Activated CD8-positive, alpha-beta T cell treated with anti-CD3 and anti-CD28 coated beads, Interleukin-2, amount 10 ng/mL, durations not matched to agents 7 days and 5 days (primary cell): ENCODE measurements around the gene ABCD3. TPM values are rescaled to one million over a fixed set of nuclear protein-coding genes. Genes with fewer than 3 reads are reported as not detected.
"Not testable (repeated sequence)": the region's sequence is repeated elsewhere in the genome, so short reads cannot be mapped to it uniquely, and the experiment has no call there.

Source experiments
- ATAC-seq: fragments of 150-1000 bp; cut with Tn5 transposase; one replicate; pipeline ENCODE4 v1.10.0; 2021; ENCODE audit warnings: moderate library complexity
- CTCF ChIA-PET: fragments of 350-600 bp; sonication (Branson Sonifier 250); formaldehyde crosslinking; loops from one replicate; lab custom pipeline; 2021; ENCODE audit warnings: antibody characterized with exemption; lab: Charles Lee
- POLR2A ChIA-PET: fragments of 350-600 bp; sonication (Branson Sonifier 250); formaldehyde crosslinking; loops from one replicate; lab custom pipeline; 2021; ENCODE audit warnings: antibody characterized with exemption; lab: Charles Lee
- DNase-seq: peaks from one replicate; pipeline ENCODE4 v3.0.0-alpha.2; 2020
- H3K27ac Mint-ChIP-seq: one replicate; pipeline ENCODE4 v1.8.0; 2021; ENCODE audit warnings: mild to moderate bottlenecking, mixed read lengths
- H3K27me3 Mint-ChIP-seq: one replicate; pipeline ENCODE4 v1.8.0; 2021; ENCODE audit warnings: low read depth, mixed read lengths
- H3K36me3 Mint-ChIP-seq: one replicate; pipeline ENCODE4 v1.8.0; 2021; ENCODE audit warnings: low read depth, mixed read lengths
- H3K4me1 Mint-ChIP-seq: one replicate; pipeline ENCODE4 v1.8.0; 2021; ENCODE audit warnings: low read depth, mixed read lengths
- H3K4me3 Mint-ChIP-seq: one replicate; pipeline ENCODE4 v1.8.0; 2021; ENCODE audit warnings: mild to moderate bottlenecking, mixed read lengths
- H3K9me3 Mint-ChIP-seq: one replicate; pipeline ENCODE4 v1.8.0; 2022; ENCODE audit warnings: mixed read lengths; ENCODE audit not compliant: insufficient read depth
- total RNA-seq, 2 experiments: library from RNA; stranded (reverse); gene quantifications; one replicate each; pipeline ENCODE4 v1.2.3, GENCODE V29; 2021

ABCD3 gene
- total RNA-seq, 2 experiments from 2014 or later, result 25.0 to 25.2 TPM

DNA sequence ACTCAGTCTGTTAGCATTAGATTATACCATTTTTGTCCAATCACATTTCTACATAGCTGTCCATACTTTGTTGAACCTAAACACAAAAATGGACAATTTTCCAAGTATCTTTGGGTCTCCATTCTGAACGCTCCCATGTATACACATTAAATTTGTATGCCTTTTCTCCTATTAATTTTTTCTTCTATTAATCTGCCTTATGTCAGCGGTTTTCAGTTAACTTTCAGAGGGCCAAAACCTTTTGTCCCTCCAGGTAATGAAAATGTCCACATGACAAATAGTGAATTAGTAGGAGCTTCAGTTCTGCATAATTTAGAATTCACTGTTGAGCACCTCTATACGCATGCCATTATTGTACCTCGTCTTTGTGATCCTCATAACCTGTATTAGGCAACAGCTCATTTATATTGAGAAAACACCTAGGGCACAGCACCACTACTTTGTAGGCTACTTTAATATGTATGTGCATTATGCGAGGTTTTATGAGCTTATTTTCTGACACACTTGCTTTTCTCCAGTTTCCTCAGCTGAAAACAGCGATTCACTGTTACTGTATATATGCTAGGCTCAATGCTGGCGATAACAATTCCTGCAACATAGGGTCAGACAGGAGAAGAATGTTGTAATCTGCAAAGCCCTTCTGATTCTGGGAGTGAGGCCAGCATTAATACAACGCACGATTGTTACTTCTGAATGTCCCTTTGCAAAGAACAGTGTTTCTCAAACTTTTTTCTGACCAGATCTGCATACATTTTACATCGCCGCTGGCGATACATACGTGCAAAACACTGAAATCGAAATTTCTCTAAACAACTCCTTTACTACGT is 1.1 kb upstream of the ABCD3 start:
- Mint-ChIP-seq H3K4me1 (peaks cover 24% of the 10 kb centered on the region), H3K4me3 (no peak overlapping the region), H3K27ac (no peak overlapping the region), H3K27me3 (peaks cover 13% of the 10 kb centered on the region), H3K36me3 (no peaks in the 10 kb centered on the region), H3K9me3 (no peaks in the 10 kb centered on the region)
- ChIA-PET CTCF (interaction anchor here (1.1 to 1.2 kb wide), 2 partner anchors 30 to 377 kb away, joined by 3 read pairs; no protein-coding TSS in a partner anchor), POLR2A (interaction anchor here (0.5 to 1.0 kb wide), 4 partner anchors 9 to 387 kb away, joined by 3 to 4 read pairs (median 4); no protein-coding TSS in a partner anchor)
- ATAC-seq (no peak), DNase-seq (no peak)

DNA sequence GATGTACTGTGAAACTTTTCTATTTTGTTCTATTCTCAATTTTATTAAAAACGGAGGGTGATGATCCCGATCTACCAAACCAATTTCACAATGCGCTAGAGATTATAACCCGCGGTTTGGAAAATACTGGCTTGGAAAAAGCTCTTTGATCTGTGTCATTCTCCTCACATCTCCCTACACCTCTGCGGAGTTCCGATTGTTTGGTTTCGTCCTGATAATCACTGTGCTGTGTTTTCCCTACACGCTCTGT is 536 bp upstream of the ABCD3 start:
- H3K27me3 Mint-ChIP-seq, result peaks cover 13% of the 10 kb centered on the region
- DNase-seq, result no peak
- POLR2A ChIA-PET, result interaction anchor here (0.5 to 1.0 kb wide), 4 partner anchors 8 to 388 kb away, joined by 3 to 4 read pairs (median 4); no protein-coding TSS in a partner anchor
- H3K9me3 Mint-ChIP-seq, result no peaks in the 10 kb centered on the region
- CTCF ChIA-PET, result interaction anchor here (1.1 kb wide), 1 partner anchor 30 kb away, joined by 3 read pairs; no protein-coding TSS in a partner anchor
- H3K4me1 Mint-ChIP-seq, result peaks cover 24% of the 10 kb centered on the region
- H3K27ac Mint-ChIP-seq, result no peak overlapping the region
- no peak for ATAC-seq
- H3K4me3 Mint-ChIP-seq, result no peak overlapping the region
- no peaks in the 10 kb centered on the region for H3K36me3 Mint-ChIP-seq

DNA sequence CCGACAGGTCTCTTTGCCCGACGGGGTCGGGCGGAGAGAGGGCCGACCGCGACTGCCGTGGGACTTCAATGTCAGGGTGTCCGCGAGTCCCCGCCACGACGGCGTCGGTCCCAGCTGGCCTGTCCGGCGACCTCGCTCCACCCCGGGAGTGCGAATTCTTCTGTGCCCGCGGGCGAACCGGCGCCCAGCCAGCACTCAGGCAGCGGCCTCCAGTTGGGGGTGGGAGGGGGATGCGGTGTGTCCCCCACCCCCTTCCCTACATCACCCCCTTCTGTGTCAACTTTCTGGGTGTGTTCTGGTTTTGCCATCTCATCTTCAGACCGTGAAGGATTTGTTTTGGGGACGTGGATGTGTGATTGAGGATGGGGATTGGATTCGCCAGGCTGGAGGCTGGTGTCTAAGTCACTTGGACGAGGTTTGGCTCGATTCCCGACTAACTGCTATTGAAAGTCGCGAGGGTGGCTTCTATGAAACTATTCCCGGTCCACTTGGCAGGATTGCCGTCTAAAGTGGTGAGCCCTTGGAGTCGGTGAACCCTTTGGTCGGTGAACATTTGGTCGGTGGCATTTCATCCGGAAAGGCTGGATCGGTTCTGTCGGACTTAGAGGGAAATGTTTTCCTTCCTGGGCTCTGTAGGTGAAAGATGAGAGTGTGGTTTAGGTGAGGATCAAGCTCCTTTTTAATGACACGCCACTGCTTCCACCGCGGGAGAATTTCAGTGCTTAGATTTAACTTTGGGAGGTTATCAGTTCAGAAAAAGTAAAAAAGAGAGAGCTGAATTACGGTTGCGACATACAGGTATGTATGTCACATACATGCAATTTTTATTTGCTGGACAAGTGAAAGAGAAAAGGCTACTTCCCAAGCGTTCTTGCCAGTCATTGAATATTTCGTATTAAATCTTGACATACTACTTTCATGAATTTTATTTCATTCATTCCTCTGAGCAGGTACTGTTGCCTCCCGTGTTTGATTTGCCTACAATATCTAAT is 771 bp downstream of the ABCD3 start:
- Mint-ChIP-seq H3K27ac (peak overlapping the region; percentile 79), H3K4me1 (peaks cover 24% of the 10 kb centered on the region), H3K36me3 (no peaks in the 10 kb centered on the region), H3K9me3 (no peaks in the 10 kb centered on the region), H3K4me3 (no peak overlapping the region), H3K27me3 (peaks cover 11% of the 10 kb centered on the region)
- ChIA-PET POLR2A (interaction anchor here (0.6 to 1.0 kb wide), 2 partner anchors 97 to 389 kb away, joined by 3 to 4 read pairs; no protein-coding TSS in a partner anchor), CTCF (no interaction called here)
- ATAC-seq (no peak), DNase-seq (peak; percentile 28)

- no peak overlapping the region for H3K27ac Mint-ChIP-seq
- CTCF ChIA-PET, result interaction anchor here (1.0 kb wide), 1 partner anchor 42 kb away, joined by 4 read pairs; no protein-coding TSS in a partner anchor
- POLR2A ChIA-PET, result no interaction called here
- peaks cover 3% of the 10 kb centered on the region for H3K36me3 Mint-ChIP-seq
- DNase-seq, result no peak
- H3K9me3 Mint-ChIP-seq, result no peaks in the 10 kb centered on the region
- H3K27me3 Mint-ChIP-seq, result peaks cover 5% of the 10 kb centered on the region
- H3K4me1 Mint-ChIP-seq, result peaks cover 33% of the 10 kb centered on the region
- ATAC-seq, result no peak
- no peak overlapping the region for H3K4me3 Mint-ChIP-seq
Observed at GRCh38 chr1:94422115-94422820, 4.1 kb downstream of the ABCD3 start.

DNA sequence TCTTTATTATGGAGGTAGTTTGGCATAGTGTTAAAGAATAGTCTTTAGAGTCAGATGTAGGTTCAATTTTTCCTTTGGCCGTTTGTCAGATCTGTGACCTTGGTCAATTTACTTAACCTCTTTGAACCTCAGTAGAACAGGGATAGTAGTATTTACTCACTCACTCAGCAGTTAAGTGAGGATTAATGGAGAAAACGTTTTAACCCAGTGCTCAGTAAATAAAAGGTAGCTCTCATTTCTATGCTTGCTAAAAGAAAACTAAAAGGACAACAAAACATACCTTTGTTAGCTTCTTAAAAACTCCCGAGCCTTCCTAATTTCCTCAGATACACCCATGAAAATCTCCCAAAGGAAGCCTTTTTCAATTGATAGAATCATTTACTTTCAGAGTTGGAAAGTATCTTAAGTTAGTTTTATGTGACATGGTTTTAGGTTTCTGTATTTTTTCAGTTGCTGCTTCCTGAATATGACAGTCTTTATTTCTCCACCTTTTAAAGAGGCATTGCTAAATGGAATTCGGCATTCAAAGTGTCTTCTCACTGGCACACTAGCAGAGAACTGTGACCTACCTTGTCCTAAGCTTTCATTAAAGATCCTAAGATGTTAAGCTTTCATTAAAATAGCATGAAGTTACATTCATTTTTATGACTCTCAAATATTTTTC is 7.8 kb downstream of the ABCD3 start:
- Mint-ChIP-seq H3K4me1 (peaks cover 22% of the 10 kb centered on the region), H3K9me3 (no peaks in the 10 kb centered on the region), H3K36me3 (peaks cover 18% of the 10 kb centered on the region), H3K27ac (no peak overlapping the region), H3K4me3 (no peak overlapping the region), H3K27me3 (no peaks in the 10 kb centered on the region)
- DNase-seq (no peak), ATAC-seq (no peak)
- CTCF ChIA-PET, result interaction anchor here (0.6 to 1.3 kb wide), 4 partner anchors 55 to 536 kb away, joined by 3 to 4 read pairs (median 3); no protein-coding TSS in a partner anchor
- POLR2A ChIA-PET, result interaction anchor here (0.6 kb wide), 1 partner anchor 8 kb away, joined by 4 read pairs; no protein-coding TSS in a partner anchor

GRCh38 chr1:94426485-94426870 is 8.3 kb downstream of the ABCD3 start:
- Mint-ChIP-seq H3K4me1 (peaks cover 19% of the 10 kb centered on the region), H3K36me3 (peaks cover 18% of the 10 kb centered on the region)
- H3K9me3 Mint-ChIP-seq, H3K27ac Mint-ChIP-seq, H3K4me3 Mint-ChIP-seq, ATAC-seq, H3K27me3 Mint-ChIP-seq, DNase-seq: not testable (repeated sequence)
- ChIA-PET CTCF (interaction anchor here (0.6 to 1.3 kb wide), 2 partner anchors 428 to 535 kb away, joined by 3 read pairs; no protein-coding TSS in a partner anchor), POLR2A (interaction anchor here (0.6 kb wide), 1 partner anchor 9 kb away, joined by 4 read pairs; no protein-coding TSS in a partner anchor)

- CTCF ChIA-PET, result no interaction called here
- Mint-ChIP-seq H3K9me3 (no peaks in the 10 kb centered on the region), H3K36me3 (peaks cover 18% of the 10 kb centered on the region), H3K4me1 (peaks cover 14% of the 10 kb centered on the region), H3K27ac (no peak overlapping the region), H3K4me3 (no peak overlapping the region), H3K27me3 (no peaks in the 10 kb centered on the region)
- ATAC-seq (no peak), DNase-seq (no peak)
- POLR2A ChIA-PET, result no interaction called here
Observed at GRCh38 chr1:94428441-94428840, 10.3 kb downstream of the ABCD3 start.

GRCh38 chr1:94428927-94429528 is 10.8 kb downstream of the ABCD3 start:
- peaks cover 18% of the 10 kb centered on the region for H3K36me3 Mint-ChIP-seq
- DNase-seq, CTCF ChIA-PET, H3K4me3 Mint-ChIP-seq, H3K9me3 Mint-ChIP-seq, ATAC-seq, H3K27me3 Mint-ChIP-seq, H3K27ac Mint-ChIP-seq, POLR2A ChIA-PET: not testable (repeated sequence)
- H3K4me1 Mint-ChIP-seq, result peaks cover 14% of the 10 kb centered on the region

DNA sequence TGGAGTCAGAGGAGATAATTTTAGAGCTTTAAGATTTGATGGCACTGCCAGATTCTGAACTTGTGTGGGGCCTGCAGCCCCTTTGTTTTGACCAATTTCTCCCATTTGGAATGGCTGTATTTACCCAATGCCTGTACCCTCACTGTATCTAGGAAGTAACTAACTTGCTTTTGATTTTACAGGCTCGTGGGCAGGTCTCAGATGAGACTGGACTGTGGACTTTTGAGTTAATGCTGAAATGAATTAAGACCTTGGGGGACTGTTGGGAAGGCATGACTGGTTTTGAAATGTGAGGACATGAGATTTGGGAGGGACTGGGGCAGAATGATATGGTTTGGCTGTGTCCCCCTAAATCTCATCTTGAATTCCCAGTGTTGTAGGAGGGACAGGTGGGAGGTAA is 11.9 kb downstream of the ABCD3 start:
- H3K4me3 Mint-ChIP-seq, H3K27me3 Mint-ChIP-seq, DNase-seq, CTCF ChIA-PET, POLR2A ChIA-PET, ATAC-seq, H3K9me3 Mint-ChIP-seq, H3K27ac Mint-ChIP-seq: not testable (repeated sequence)
- H3K4me1 Mint-ChIP-seq, result peaks cover 14% of the 10 kb centered on the region
- H3K36me3 Mint-ChIP-seq, result peaks cover 18% of the 10 kb centered on the region

- DNase-seq, result no peak
- H3K9me3 Mint-ChIP-seq, result peaks cover 10% of the 10 kb centered on the region
- H3K27ac Mint-ChIP-seq, result no peak overlapping the region
- no peaks in the 10 kb centered on the region for H3K27me3 Mint-ChIP-seq
- ChIA-PET CTCF (no interaction called here), POLR2A (no interaction called here)
- H3K4me1 Mint-ChIP-seq, result peaks cover 6% of the 10 kb centered on the region
- no peak for ATAC-seq
- H3K36me3 Mint-ChIP-seq, result peaks cover 17% of the 10 kb centered on the region
- no peak overlapping the region for H3K4me3 Mint-ChIP-seq
Observed at GRCh38 chr1:94433866-94434265, 15.7 kb downstream of the ABCD3 start.
